ENCODE measurements around the gene IGSF23.
"Not testable (repeated sequence)": the region's sequence is repeated elsewhere in the genome, so short reads cannot be mapped to it uniquely, and the experiment has no call there.

The IGSF23 gene

DNA sequence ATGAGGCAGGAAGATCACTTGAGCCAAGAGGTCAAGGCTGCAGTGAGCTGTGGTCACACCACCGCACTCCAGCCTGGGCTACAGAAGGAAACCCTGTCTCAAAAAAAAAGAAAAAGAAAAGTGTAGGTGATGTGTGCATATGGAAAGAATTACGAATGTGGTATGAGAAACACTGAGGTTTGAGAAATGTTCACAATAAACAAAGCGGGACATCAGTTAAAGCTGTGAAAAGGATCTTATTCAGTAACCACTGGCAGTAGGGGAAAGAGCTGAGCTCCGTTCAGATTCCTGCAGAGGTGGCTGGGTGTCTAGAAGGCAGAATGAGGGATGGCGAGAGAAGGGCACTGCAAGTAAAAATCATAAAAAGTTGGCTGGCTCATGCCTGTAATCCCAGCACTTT is 4.1 kb upstream of the IGSF23 start:
- ChIA-PET POLR2A (no interaction called here), CTCF (interaction anchor here (1.2 kb wide), 1 partner anchor 21 kb away, joined by 4 read pairs; no protein-coding TSS in a partner anchor)
- TF ChIP-seq, protein P1, sequence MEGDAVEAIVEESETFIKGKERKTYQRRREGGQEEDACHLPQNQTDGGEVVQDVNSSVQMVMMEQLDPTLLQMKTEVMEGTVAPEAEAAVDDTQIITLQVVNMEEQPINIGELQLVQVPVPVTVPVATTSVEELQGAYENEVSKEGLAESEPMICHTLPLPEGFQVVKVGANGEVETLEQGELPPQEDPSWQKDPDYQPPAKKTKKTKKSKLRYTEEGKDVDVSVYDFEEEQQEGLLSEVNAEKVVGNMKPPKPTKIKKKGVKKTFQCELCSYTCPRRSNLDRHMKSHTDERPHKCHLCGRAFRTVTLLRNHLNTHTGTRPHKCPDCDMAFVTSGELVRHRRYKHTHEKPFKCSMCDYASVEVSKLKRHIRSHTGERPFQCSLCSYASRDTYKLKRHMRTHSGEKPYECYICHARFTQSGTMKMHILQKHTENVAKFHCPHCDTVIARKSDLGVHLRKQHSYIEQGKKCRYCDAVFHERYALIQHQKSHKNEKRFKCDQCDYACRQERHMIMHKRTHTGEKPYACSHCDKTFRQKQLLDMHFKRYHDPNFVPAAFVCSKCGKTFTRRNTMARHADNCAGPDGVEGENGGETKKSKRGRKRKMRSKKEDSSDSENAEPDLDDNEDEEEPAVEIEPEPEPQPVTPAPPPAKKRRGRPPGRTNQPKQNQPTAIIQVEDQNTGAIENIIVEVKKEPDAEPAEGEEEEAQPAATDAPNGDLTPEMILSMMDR (IDR thresholded peaks at IDR 0.05; ENCODE audit: control extremely low read depth, extremely low read depth, low read depth, missing control alignments): no peak
- no peak for DNase-seq (ENCODE audit: extremely low spot score)

DNA sequence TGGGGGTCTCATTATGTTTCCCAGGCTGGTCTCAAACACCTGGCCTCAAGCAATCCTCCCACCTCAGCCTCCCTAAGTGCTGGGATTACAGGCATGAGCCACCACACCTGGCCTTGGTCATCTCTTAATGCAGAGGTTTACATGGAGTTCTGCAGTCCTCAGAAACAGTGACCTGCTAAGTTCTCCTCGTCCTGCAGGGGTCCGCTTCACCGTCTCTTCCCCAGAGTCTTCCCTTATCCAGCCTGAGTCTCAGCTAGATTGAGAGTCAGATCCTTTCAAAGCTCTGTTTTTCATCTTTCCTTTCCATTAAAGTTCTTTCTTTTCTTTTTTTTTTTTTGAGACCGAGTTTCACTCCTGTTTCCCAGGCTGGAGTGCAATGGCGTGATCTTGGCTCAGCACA is 2.9 kb upstream of the IGSF23 start:
- CTCF ChIA-PET: interaction anchor here (0.6 to 1.3 kb wide), 3 partner anchors 12 to 42 kb away, joined by 3 to 4 read pairs (median 3); no protein-coding TSS in a partner anchor
- DNase-seq (ENCODE audit: extremely low spot score); POLR2A ChIA-PET: not testable (repeated sequence)

DNA sequence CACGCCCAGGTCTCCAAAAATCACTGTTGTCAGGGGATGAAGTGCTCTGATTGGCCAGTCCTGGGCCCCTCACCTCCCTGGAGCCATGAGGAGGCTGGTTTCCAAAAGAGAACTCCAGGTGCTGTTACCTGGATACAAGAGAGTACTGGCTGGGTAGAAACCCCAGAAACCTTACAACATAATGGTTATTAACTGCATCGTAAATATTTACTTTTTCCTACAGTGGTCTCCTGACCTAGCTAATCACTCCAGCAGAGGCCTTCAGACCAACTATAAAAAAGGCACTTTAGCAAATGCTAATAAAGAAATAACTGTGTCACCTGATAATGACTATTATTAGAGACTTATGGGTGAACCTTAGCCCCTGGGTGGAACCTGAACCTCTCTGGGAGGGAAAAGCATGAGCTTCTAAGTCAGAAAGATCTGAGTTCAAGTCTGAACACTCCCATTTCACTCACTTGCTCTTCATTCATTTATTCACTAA is 1.5 kb upstream of the IGSF23 start:
- DNase-seq (ENCODE audit: extremely low spot score): no peak
- ChIA-PET POLR2A (no interaction called here), CTCF (interaction anchor here (1.5 kb wide), 1 partner anchor 23 kb away, joined by 3 read pairs; no protein-coding TSS in a partner anchor)
- TF ChIP-seq, protein P1 (IDR thresholded peaks at IDR 0.05; ENCODE audit: control extremely low read depth, extremely low read depth, low read depth, missing control alignments): no peak

DNA sequence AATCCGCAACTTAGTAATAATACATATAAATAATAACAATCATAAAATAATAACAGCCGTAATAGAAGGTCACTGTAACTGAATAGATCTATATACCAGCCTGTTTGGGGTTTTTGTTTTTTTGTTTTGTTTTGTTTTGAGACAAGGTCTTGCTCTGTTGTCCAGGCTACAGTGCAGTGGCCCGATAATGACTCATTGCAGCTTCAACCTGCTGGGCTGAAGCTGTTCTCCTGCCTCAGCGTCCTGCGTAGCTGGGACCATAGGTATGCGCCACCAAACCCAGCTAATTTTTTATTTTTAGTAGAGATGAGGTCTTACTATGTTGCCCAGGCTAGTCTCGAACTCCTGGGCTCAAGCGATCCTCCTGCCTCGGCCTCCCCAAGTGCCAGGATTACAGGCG is 950 bp downstream of the IGSF23 start:
- CTCF ChIA-PET: interaction anchor here (1.7 kb wide), 1 partner anchor 10 kb away, joined by 3 read pairs; no protein-coding TSS in a partner anchor
- TF ChIP-seq, protein P1 (IDR thresholded peaks at IDR 0.05; ENCODE audit: control extremely low read depth, extremely low read depth, low read depth, missing control alignments): no peak
- DNase-seq (ENCODE audit: extremely low spot score): no peak
- POLR2A ChIA-PET: no interaction called here

DNA sequence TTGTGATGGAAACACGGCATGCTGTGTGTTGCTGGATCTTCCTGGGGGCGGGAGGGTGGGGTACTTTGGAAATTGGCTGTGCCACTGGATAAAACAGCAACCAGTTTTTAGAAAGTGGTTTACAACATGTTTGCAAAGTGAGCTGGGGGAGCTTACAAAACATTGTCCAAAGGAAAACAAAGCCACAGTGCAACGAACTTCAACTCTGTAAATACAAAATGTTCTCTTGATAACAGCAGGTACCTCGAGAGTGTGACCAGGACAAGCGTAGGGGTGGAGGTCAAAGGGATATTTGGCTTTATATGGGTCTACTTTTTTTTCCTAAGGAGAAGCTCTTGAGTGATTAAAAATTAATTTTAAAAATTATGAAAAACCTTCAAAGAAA is 2.5 kb downstream of the IGSF23 start:
- POLR2A ChIA-PET: no interaction called here

DNA sequence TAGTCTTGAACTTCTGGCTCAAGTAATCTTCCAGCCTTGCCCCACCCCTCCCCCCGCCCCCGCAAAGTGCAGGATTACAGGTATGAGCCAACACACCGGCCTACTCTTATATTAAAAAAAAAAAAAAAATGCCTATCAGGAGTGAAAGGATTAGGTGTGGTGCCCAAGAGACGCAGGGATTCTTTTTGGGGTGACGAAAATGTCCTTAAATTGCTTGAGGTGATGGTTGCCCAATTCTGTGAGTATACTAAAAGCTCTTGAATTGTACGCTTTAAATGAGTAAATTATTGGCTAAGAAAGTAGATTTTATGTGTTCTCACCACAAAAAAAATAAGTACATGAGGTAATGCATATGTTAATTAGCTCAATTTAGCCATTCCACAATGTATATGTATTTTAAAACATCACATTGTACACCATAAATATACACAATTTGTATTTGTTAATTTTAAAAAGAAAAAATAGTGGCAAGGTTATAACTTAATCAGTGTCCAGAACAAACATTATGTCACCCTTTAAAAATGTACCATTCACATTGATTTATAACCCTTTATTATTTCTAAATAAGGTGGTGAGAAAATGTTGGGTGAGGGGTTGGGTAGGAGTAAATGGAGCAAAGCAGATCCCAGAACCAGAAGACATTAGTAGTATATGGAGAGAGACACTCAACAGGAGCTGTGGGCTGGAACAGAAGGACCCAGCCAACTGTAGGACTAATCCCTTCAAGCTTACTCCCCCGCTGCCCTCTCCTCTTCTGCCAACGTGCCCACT is 3.9 kb downstream of the IGSF23 start:
- POLR2A ChIA-PET: no interaction called here
- TF ChIP-seq, protein P1 (IDR thresholded peaks at IDR 0.05; ENCODE audit: control extremely low read depth, extremely low read depth, low read depth, missing control alignments): no peak
- CTCF ChIA-PET: interaction anchor here (0.8 to 1.4 kb wide), 3 partner anchors 9 to 47 kb away, joined by 3 to 4 read pairs (median 4); no protein-coding TSS in a partner anchor
- DNase-seq (ENCODE audit: extremely low spot score): no peak

More for the DNA sequence above, 2.5 kb downstream of the IGSF23 start:
- TF ChIP-seq, protein P1 (IDR thresholded peaks at IDR 0.05; ENCODE audit: control extremely low read depth, extremely low read depth, low read depth, missing control alignments): no peak
- CTCF ChIA-PET: interaction anchor here (1.3 to 1.4 kb wide), 2 partner anchors 11 to 45 kb away, joined by 3 to 4 read pairs; no protein-coding TSS in a partner anchor
- no peak for DNase-seq (ENCODE audit: extremely low spot score)

Data from GM10248 (cell line).